K562 (cell line): ENCODE data around the gene NCBP2. TPM values are rescaled to one million over a fixed set of nuclear protein-coding genes. Genes with fewer than 3 reads are reported as not detected.

Experiments
- CAMTA2 ChIP-seq: fragments of 250-450 bp; sonication (Bioruptor Pico); conservative IDR thresholded peaks from 2 replicates; pipeline ENCODE4 v1.5.1; 2022
- EHMT2 ChIP-seq: fragments of 450-650 bp; IDR thresholded peaks from 2 replicates; pipeline ENCODE4 v1.6.1; 2018; ENCODE audit warnings: antibody characterized with exemption
- FOSL1 ChIP-seq: fragments of 200-800 bp; sonication (Bioruptor generic); conservative IDR thresholded peaks from 2 replicates; pipeline ENCODE4 v1.6.1; 2016; ENCODE audit warnings: missing genetic modification characterization, missing compliant biosample characterization
- FOXA1 ChIP-seq: fragments of 450-650 bp; IDR thresholded peaks from 2 replicates; pipeline ENCODE4 v1.6.1; 2016; ENCODE audit warnings: mild to moderate bottlenecking, borderline replicate concordance
- FOXK1 ChIP-seq: sonication (generic); formaldehyde crosslinking; IDR thresholded peaks from 2 replicates; pipeline ENCODE4 v1.8.0; 2022; ENCODE audit warnings: missing genetic modification reagents, mild to moderate bottlenecking, borderline replicate concordance
- GTF2A2 ChIP-seq: IDR thresholded peaks from 2 replicates; pipeline ENCODE4 v1.6.1; 2016; ENCODE audit warnings: mild to moderate bottlenecking, missing genetic modification characterization, missing compliant biosample characterization
- HNRNPL ChIP-seq: fragments of 200-400 bp; formaldehyde crosslinking; IDR thresholded peaks from 2 replicates; pipeline ENCODE4 v1.6.1; 2017; ENCODE audit warnings: low read depth, mild to moderate bottlenecking, low read length
- KAT7 ChIP-seq: sonication (generic); formaldehyde crosslinking; IDR thresholded peaks from 2 replicates; pipeline ENCODE4 v1.8.0; 2022; ENCODE audit warnings: missing genetic modification reagents, mild to moderate bottlenecking, borderline replicate concordance
- KLF13 ChIP-seq: fragments of 450-650 bp; IDR thresholded peaks from 2 replicates; pipeline ENCODE4 v1.6.1; 2016; ENCODE audit warnings: missing genetic modification characterization, low read depth, mild to moderate bottlenecking, missing compliant biosample characterization, moderate library complexity, borderline replicate concordance
- LARP7 ChIP-seq: fragments of 450-650 bp; IDR thresholded peaks from 2 replicates; pipeline ENCODE4 v1.6.1; 2016
- NCOA2 ChIP-seq, 2 experiments: fragments of 450-650 bp; IDR thresholded peaks; 2 replicates each; pipeline ENCODE4 v1.6.1; 2018; ENCODE audit warnings: mild to moderate bottlenecking in 2 of 2, moderate library complexity in 1 of 2; ENCODE audit not compliant: partially characterized antibody in 2 of 2
- PHB2 ChIP-seq: fragments of 450-650 bp; IDR thresholded peaks from 2 replicates; pipeline ENCODE4 v1.6.1; 2017; ENCODE audit warnings: low read depth
- POLR2G ChIP-seq: fragments of 200-400 bp; formaldehyde crosslinking; IDR thresholded peaks from 2 replicates; pipeline ENCODE4 v1.6.1; 2017; ENCODE audit warnings: low read depth, mild to moderate bottlenecking, antibody characterized with exemption, low read length, moderate library complexity
- SMAD2 ChIP-seq: fragments of 150-350 bp; IDR thresholded peaks from 2 replicates; pipeline ENCODE4 v1.6.1; 2014; ENCODE audit warnings: low read depth, mild to moderate bottlenecking, low read length
- STAT5A ChIP-seq: IDR thresholded peaks from 2 replicates; pipeline ENCODE4 v1.6.1; 2012; ENCODE audit warnings: low read length, inconsistent platforms, borderline replicate concordance
- TAL1 ChIP-seq: fragments of 450-650 bp; IDR thresholded peaks from 2 replicates; pipeline ENCODE4 v1.6.1; 2016; ENCODE audit warnings: mild to moderate bottlenecking
- ZNF133 ChIP-seq: fragments of 250-450 bp; sonication (Bioruptor Pico); IDR thresholded peaks from 2 replicates; pipeline ENCODE4 v1.4.0; 2020; ENCODE audit warnings: mild to moderate bottlenecking
- ZNF644 ChIP-seq: fragments of 200-800 bp; sonication (Bioruptor generic); IDR thresholded peaks from 2 replicates; pipeline ENCODE4 v1.6.1; 2016; ENCODE audit warnings: low read depth, missing genetic modification characterization, missing compliant biosample characterization
- ZNF830 ChIP-seq: fragments of 250-450 bp; sonication (Bioruptor Pico); IDR thresholded peaks from 2 replicates; pipeline ENCODE4 v1.5.0; 2021; ENCODE audit warnings: mild to moderate bottlenecking
- polyA plus RNA-seq, 8 experiments: library from polyadenylated mRNA; depleted of rRNA in 4 of 8; stranded (reverse) in 5 of 8; unstranded in 3 of 8; fragments of >200 nt; fragmentation: Nextera tagmentation in 2 of 8; fragmentation: Illumina TruSeq in 1 of 8; extraction: Ambion mirVana in 2 of 8; extraction: Trizol in 1 of 8; gene quantifications; 2 replicates each; pipeline versions ENCODE4 v1.2.1 to v1.2.3, GENCODE V29; 2011 to 2014; ENCODE audit warnings: inconsistent platforms in 1 of 8, missing spikeins in 1 of 8
- total RNA-seq, 7 experiments: library from RNA; depleted of rRNA in 6 of 7; stranded (reverse); fragments of >200 nt in 6 of 7; fragmentation: Illumina TruSeq in 2 of 7; extraction: Trizol in 2 of 7; gene quantifications; 2 replicates each; pipeline versions ENCODE4 v1.2.1 to v1.2.3, GENCODE V29; 2011 to 2021; ENCODE audit warnings: low replicate concordance in 1 of 7
- TF ChIP-seq, protein P1 (sequence below): fragments of 250-450 bp; sonication (Bioruptor Pico); IDR thresholded peaks from 2 replicates; pipeline ENCODE4 v1.5.0; 2020; ENCODE audit warnings: mild to moderate bottlenecking
- TF ChIP-seq, protein P2 (sequence below), 2 experiments: fragments of 450-650 bp in 1 of 2; sonication (generic) in 1 of 2; formaldehyde crosslinking; conservative IDR thresholded peaks; 2 replicates each; pipeline versions ENCODE4 v1.4.0 to v1.8.1; 2020 to 2022; ENCODE audit warnings: mild to moderate bottlenecking in 1 of 2, missing genetic modification reagents in 1 of 2
- TF ChIP-seq, protein P3 (sequence below): fragments of 250-450 bp; sonication (Bioruptor Pico); IDR thresholded peaks from 2 replicates; pipeline ENCODE4 v1.5.0; 2021; ENCODE audit warnings: mild to moderate bottlenecking, borderline replicate concordance
- TF ChIP-seq, protein P4 (sequence below): sonication (generic); formaldehyde crosslinking; IDR thresholded peaks from 2 replicates; pipeline ENCODE4 v1.8.1; 2023; ENCODE audit warnings: mild to moderate bottlenecking, missing genetic modification reagents

NCBP2 gene
- total and polyA plus RNA-seq, 9 of the 15 experiments (the other 6 are each of a cell fraction or from before 2014, with no cell fraction given) = 56.4 to 102 (median 82.3) TPM

DNA sequence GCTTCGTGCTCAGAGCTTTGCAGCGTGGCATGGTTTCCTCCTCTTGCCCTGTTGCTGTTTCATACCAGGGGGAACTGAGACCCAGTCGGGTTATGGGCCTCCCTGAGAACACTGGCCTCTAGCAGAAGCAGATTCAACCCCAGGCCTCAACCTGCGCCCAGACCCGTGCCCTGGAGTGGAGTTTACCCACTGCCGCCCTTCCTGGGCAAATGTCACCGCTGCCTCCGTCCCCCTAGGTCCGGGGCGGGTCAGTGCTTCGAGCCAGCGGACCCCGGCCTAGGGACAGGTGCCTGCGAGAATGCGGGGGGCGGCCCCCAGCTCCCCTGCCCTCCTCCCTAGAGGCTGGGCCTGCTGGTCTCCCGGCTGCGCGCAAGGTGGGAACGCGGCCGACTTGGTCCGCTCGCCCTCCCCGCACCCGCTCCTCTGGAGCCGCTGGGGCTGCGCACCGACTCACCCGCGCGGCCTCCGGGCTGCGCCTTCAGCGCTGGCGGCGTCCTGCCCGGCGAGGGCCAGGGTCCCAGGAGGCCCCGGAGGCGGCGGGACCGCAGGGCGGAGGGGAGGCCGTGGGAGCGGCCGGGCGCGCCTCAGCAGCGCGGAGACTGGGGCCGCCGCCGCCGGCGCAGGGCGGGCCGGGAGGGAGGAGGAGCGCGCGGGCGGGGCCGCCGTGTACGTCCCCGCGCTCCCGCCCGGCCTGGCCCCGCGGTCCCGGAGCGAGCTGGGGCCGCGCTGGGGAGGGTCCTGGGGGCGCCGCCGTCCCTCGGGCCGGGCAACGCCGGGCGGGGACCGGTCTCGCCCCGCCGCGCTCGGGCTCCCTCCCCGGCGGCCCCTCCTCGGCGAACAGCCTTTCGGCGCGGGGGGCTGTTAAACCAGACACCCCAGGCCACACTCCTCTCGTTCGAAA lies 26.2 kb upstream of the NCBP2 start, which contains the start of gene PIGZ (continued):
- TF ChIP-seq NCOA2 (IDR thresholded peaks at IDR 0.05; ENCODE audit: partially characterized antibody in 2 of 2) (no peak), KLF13 (no peak), GTF2A2 (no peak), FOXK1 (CRISPR knock-in tag) (no peak), EHMT2 (no peak), ZNF644 (no peak), ZNF830 (CRISPR knock-in tag) (no peak), ZNF133 (CRISPR knock-in tag) (no peak), HNRNPL (no peak), LARP7 (no peak), POLR2G (peak; percentile 63), TAL1 (no peak), CAMTA2 (CRISPR knock-in tag) (no peak), SMAD2 (no peak), FOSL1 (tag) (no peak; the same call in 1 of the 2 replicates), KAT7 (CRISPR knock-in tag) (no peak), STAT5A (no peak), FOXA1 (no peak), PHB2 (no peak)
- TF ChIP-seq, protein P1, sequence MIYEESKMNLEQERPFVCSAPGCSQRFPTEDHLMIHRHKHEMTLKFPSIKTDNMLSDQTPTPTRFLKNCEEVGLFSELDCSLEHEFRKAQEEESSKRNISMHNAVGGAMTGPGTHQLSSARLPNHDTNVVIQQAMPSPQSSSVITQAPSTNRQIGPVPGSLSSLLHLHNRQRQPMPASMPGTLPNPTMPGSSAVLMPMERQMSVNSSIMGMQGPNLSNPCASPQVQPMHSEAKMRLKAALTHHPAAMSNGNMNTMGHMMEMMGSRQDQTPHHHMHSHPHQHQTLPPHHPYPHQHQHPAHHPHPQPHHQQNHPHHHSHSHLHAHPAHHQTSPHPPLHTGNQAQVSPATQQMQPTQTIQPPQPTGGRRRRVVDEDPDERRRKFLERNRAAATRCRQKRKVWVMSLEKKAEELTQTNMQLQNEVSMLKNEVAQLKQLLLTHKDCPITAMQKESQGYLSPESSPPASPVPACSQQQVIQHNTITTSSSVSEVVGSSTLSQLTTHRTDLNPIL (CRISPR knock-in tag) = no peak
- TF ChIP-seq, protein P2, sequence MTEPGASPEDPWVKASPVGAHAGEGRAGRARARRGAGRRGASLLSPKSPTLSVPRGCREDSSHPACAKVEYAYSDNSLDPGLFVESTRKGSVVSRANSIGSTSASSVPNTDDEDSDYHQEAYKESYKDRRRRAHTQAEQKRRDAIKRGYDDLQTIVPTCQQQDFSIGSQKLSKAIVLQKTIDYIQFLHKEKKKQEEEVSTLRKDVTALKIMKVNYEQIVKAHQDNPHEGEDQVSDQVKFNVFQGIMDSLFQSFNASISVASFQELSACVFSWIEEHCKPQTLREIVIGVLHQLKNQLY (CRISPR knock-in tag; conservative IDR thresholded peaks at IDR 0.05) = no peak
- TF ChIP-seq, protein P3, sequence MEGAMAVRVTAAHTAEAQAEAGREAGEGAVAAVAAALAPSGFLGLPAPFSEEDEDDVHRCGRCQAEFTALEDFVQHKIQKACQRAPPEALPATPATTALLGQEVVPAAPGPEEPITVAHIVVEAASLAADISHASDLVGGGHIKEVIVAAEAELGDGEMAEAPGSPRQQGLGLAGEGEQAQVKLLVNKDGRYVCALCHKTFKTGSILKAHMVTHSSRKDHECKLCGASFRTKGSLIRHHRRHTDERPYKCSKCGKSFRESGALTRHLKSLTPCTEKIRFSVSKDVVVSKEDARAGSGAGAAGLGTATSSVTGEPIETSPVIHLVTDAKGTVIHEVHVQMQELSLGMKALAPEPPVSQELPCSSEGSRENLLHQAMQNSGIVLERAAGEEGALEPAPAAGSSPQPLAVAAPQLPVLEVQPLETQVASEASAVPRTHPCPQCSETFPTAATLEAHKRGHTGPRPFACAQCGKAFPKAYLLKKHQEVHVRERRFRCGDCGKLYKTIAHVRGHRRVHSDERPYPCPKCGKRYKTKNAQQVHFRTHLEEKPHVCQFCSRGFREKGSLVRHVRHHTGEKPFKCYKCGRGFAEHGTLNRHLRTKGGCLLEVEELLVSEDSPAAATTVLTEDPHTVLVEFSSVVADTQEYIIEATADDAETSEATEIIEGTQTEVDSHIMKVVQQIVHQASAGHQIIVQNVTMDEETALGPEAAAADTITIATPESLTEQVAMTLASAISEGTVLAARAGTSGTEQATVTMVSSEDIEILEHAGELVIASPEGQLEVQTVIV (CRISPR knock-in tag) = no peak
- TF ChIP-seq, protein P4, sequence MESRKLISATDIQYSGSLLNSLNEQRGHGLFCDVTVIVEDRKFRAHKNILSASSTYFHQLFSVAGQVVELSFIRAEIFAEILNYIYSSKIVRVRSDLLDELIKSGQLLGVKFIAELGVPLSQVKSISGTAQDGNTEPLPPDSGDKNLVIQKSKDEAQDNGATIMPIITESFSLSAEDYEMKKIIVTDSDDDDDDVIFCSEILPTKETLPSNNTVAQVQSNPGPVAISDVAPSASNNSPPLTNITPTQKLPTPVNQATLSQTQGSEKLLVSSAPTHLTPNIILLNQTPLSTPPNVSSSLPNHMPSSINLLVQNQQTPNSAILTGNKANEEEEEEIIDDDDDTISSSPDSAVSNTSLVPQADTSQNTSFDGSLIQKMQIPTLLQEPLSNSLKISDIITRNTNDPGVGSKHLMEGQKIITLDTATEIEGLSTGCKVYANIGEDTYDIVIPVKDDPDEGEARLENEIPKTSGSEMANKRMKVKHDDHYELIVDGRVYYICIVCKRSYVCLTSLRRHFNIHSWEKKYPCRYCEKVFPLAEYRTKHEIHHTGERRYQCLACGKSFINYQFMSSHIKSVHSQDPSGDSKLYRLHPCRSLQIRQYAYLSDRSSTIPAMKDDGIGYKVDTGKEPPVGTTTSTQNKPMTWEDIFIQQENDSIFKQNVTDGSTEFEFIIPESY (CRISPR knock-in tag) = no peak
